H9 (cell line): ENCODE data around the gene KLHL2. TPM values are rescaled to one million over a fixed set of nuclear protein-coding genes. Genes with fewer than 3 reads are reported as not detected.

Experiments
- DNase-seq: peaks from one replicate; pipeline ENCODE4 v3.0.0-alpha.2; 2017
- H2AFZ ChIP-seq: one replicate; pipeline ENCODE4 v1.6.1; 2013; ENCODE audit warnings: mild to moderate bottlenecking, low read length, control low read depth, moderate library complexity
- H2AK5ac ChIP-seq: 2 replicates; pipeline ENCODE4 v1.6.1; 2013; ENCODE audit warnings: low read length, control low read depth, mixed read lengths; ENCODE audit not compliant: insufficient read length
- H2BK120ac ChIP-seq: one replicate; pipeline ENCODE4 v1.6.1; 2013; ENCODE audit warnings: low read depth, mild to moderate bottlenecking, low read length, control low read depth, inconsistent platforms; ENCODE audit not compliant: poor library complexity, severe bottlenecking
- H2BK12ac ChIP-seq: 2 replicates; pipeline ENCODE4 v1.6.1; 2013; ENCODE audit warnings: low read length, control low read depth, mixed read lengths, low read depth; ENCODE audit not compliant: insufficient read length
- H2BK15ac ChIP-seq: 2 replicates; pipeline ENCODE4 v1.6.1; 2013; ENCODE audit warnings: low read depth, low read length, control low read depth
- H2BK20ac ChIP-seq: one replicate; pipeline ENCODE4 v1.6.1; 2013; ENCODE audit warnings: low read depth, mild to moderate bottlenecking, low read length, control low read depth, inconsistent platforms; ENCODE audit not compliant: poor library complexity, severe bottlenecking
- H2BK5ac ChIP-seq: 2 replicates; pipeline ENCODE4 v1.6.1; 2013; ENCODE audit warnings: low read length, control low read depth, mixed read lengths; ENCODE audit not compliant: insufficient read length
- H3K14ac ChIP-seq: 2 replicates; pipeline ENCODE4 v1.6.1; 2013; ENCODE audit warnings: low read length, control low read depth; ENCODE audit not compliant: insufficient read depth
- H3K18ac ChIP-seq: 2 replicates; pipeline ENCODE4 v1.6.1; 2013; ENCODE audit warnings: low read depth, mild to moderate bottlenecking, mixed read lengths, low read length, control low read depth; ENCODE audit not compliant: insufficient read length
- H3K23ac ChIP-seq: 2 replicates; pipeline ENCODE4 v1.6.1; 2013; ENCODE audit warnings: low read length, control low read depth, mixed read lengths, low read depth; ENCODE audit not compliant: insufficient read length
- H3K23me2 ChIP-seq: 2 replicates; pipeline ENCODE4 v1.6.1; 2013; ENCODE audit warnings: low read depth, mild to moderate bottlenecking, mixed read lengths, low read length, control low read depth; ENCODE audit not compliant: insufficient read length, poor library complexity, severe bottlenecking
- H3K27ac ChIP-seq: 2 replicates; pipeline ENCODE4 v1.5.1; 2013; ENCODE audit warnings: low read length, control low read depth, mixed read lengths, low read depth; ENCODE audit not compliant: insufficient read length
- H3K27me3 ChIP-seq: 2 replicates; pipeline ENCODE4 v1.6.1; 2013; ENCODE audit warnings: low read length, control low read depth, inconsistent platforms; ENCODE audit not compliant: insufficient read depth
- H3K4ac ChIP-seq: 2 replicates; pipeline ENCODE4 v1.6.1; 2013; ENCODE audit warnings: low read depth, mild to moderate bottlenecking, control low read depth, inconsistent platforms, low read length, moderate library complexity
- H3K4me1 ChIP-seq: 2 replicates; pipeline ENCODE4 v1.6.1; 2013; ENCODE audit warnings: low read length, control low read depth, inconsistent platforms; ENCODE audit not compliant: insufficient read depth
- H3K4me2 ChIP-seq: 2 replicates; pipeline ENCODE4 v1.6.1; 2013; ENCODE audit warnings: low read length, control low read depth, mixed read lengths; ENCODE audit not compliant: insufficient read length, insufficient read depth
- H3K56ac ChIP-seq: 2 replicates; pipeline ENCODE4 v1.6.1; 2013; ENCODE audit warnings: low read depth, mild to moderate bottlenecking, mixed read lengths, low read length, control low read depth; ENCODE audit not compliant: insufficient read length
- H3K79me1 ChIP-seq: 2 replicates; pipeline ENCODE4 v1.6.1; 2013; ENCODE audit warnings: low read depth, mild to moderate bottlenecking, moderate library complexity, low read length, control low read depth, inconsistent platforms; ENCODE audit not compliant: insufficient read depth, poor library complexity, severe bottlenecking
- H3K79me2 ChIP-seq: 2 replicates; pipeline ENCODE4 v1.6.1; 2013; ENCODE audit warnings: low read length, control low read depth, inconsistent platforms; ENCODE audit not compliant: insufficient read depth
- H3K9ac ChIP-seq: 2 replicates; pipeline ENCODE4 v1.6.1; 2013; ENCODE audit warnings: low read length, control low read depth, mixed read lengths; ENCODE audit not compliant: insufficient read length; ENCODE audit errors: extremely low read depth
- H3K9me3 ChIP-seq: one replicate; pipeline ENCODE4 v1.6.1; 2013; ENCODE audit warnings: low read depth, low read length, inconsistent platforms; ENCODE audit not compliant: control insufficient read depth
- H3T11ph ChIP-seq: one replicate; pipeline ENCODE4 v1.6.1; 2013; ENCODE audit warnings: mild to moderate bottlenecking, low read length, control low read depth, inconsistent platforms
- H4K20me1 ChIP-seq: one replicate; pipeline ENCODE4 v1.6.1; 2013; ENCODE audit not compliant: control insufficient read depth, insufficient read length, insufficient read depth
- H4K5ac ChIP-seq: 2 replicates; pipeline ENCODE4 v1.6.1; 2013; ENCODE audit warnings: low read depth, mild to moderate bottlenecking, mixed read lengths, low read length, control low read depth; ENCODE audit not compliant: insufficient read length
- H4K8ac ChIP-seq: replicated peaks from 2 replicates; pipeline ENCODE4 v1.6.1; 2013; ENCODE audit warnings: low read length, control low read depth, mixed read lengths, low read depth; ENCODE audit not compliant: insufficient read length
- H4K91ac ChIP-seq: 2 replicates; pipeline ENCODE4 v1.6.1; 2013; ENCODE audit warnings: low read depth, mild to moderate bottlenecking, moderate library complexity, mixed read lengths, low read length, control low read depth; ENCODE audit not compliant: insufficient read length
- H3K27ac Mint-ChIP-seq, 3 experiments: 2 replicates in 2 of 3; 3 replicates in 1 of 3; pipeline ENCODE4 v1.8.0; 2020 to 2021; ENCODE audit warnings: mixed read lengths in 3 of 3, mild to moderate bottlenecking in 1 of 3, moderate library complexity in 1 of 3
- H3K27me3 Mint-ChIP-seq: 2 replicates; pipeline ENCODE4 v1.8.0; 2021; ENCODE audit warnings: low read depth, mild to moderate bottlenecking, moderate library complexity, mixed read lengths
- H3K36me3 Mint-ChIP-seq, 3 experiments: 2 replicates in 2 of 3; 3 replicates in 1 of 3; pipeline ENCODE4 v1.8.0; 2020 to 2021; ENCODE audit warnings: low read depth in 3 of 3, mixed read lengths in 3 of 3; ENCODE audit not compliant: insufficient read depth in 1 of 3
- H3K4me1 Mint-ChIP-seq, 2 experiments: 2 replicates each; pipeline ENCODE4 v1.8.0; 2020; ENCODE audit warnings: mixed read lengths in 2 of 2
- H3K4me3 Mint-ChIP-seq, 2 experiments: 2 replicates in 1 of 2; 3 replicates in 1 of 2; pipeline ENCODE4 v1.8.0; 2020 to 2021; ENCODE audit warnings: mild to moderate bottlenecking in 2 of 2, mixed read lengths in 2 of 2, moderate library complexity in 1 of 2
- H3K9me3 Mint-ChIP-seq, 2 experiments: 2 replicates in 1 of 2; 3 replicates in 1 of 2; pipeline ENCODE4 v1.8.0; 2020; ENCODE audit warnings: mild to moderate bottlenecking in 2 of 2, mixed read lengths in 2 of 2, moderate library complexity in 1 of 2
- WGBS: extraction: QIAGEN DNeasy Blood & Tissue Kit; methylation state at CpG from one replicate; pipeline ENCODE4 v1.1.7; 2013; ENCODE audit warnings: missing lambda C conversion rate, low lambda C conversion rate, mixed read lengths; ENCODE audit not compliant: insufficient read length; ENCODE audit errors: extremely low coverage; 5-methylcytosine and 5-hydroxymethylcytosine counted together
- total RNA-seq: library from RNA; stranded (reverse); gene quantifications from 2 replicates; pipeline ENCODE4 v1.2.1, GENCODE V29; 2021
- TF ChIP-seq, protein P1 (sequence below): fragments of 200-600 bp; sonication (generic); conservative IDR thresholded peaks from 3 replicates; pipeline ENCODE4 v1.8.0; 2021; ENCODE audit warnings: antibody characterized with exemption, mild to moderate bottlenecking

The KLHL2 gene
- total RNA-seq, 1 experiment from 2014 or later, result 14.3 TPM

DNA sequence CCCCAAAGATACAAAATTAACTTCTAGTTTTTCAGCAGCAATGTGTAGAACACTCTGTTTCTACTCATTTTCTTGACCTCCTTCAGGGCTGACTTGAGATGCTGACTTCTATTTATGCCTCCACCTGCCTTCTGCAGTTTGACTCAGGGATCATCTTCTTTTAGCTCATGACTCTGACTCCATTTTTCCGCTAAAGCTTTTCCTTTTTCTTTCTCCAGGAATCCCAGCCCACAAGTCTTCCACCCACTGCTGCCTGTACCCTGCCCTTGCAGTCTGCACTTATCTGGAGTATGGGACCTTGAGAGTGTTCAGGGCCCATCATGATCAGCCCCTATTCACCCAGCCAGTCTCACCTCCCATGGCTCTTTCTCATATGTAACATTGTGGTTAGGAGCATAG is 14.9 kb upstream of the KLHL2 start:
- no peak overlapping the region for H4K91ac ChIP-seq
- H3K56ac ChIP-seq, result no peak overlapping the region
- no peaks in the 10 kb centered on the region for H3K79me1 ChIP-seq
- H2BK5ac ChIP-seq, result no peak overlapping the region
- no peak overlapping the region for H3K27ac ChIP-seq
- H3K27me3 Mint-ChIP-seq, result no peaks in the 10 kb centered on the region
- H4K5ac ChIP-seq, result no peak overlapping the region
- no peak overlapping the region for H3K23ac ChIP-seq
- H3K36me3 Mint-ChIP-seq, result no peaks in the 10 kb centered on the region
- no peak overlapping the region for H3K4me2 ChIP-seq
- H3K27ac Mint-ChIP-seq, result no peak overlapping the region; a peak in 1 of 7 replicates
- peak overlapping the region; percentile 32 for H2AFZ ChIP-seq
- TF ChIP-seq, protein P1, sequence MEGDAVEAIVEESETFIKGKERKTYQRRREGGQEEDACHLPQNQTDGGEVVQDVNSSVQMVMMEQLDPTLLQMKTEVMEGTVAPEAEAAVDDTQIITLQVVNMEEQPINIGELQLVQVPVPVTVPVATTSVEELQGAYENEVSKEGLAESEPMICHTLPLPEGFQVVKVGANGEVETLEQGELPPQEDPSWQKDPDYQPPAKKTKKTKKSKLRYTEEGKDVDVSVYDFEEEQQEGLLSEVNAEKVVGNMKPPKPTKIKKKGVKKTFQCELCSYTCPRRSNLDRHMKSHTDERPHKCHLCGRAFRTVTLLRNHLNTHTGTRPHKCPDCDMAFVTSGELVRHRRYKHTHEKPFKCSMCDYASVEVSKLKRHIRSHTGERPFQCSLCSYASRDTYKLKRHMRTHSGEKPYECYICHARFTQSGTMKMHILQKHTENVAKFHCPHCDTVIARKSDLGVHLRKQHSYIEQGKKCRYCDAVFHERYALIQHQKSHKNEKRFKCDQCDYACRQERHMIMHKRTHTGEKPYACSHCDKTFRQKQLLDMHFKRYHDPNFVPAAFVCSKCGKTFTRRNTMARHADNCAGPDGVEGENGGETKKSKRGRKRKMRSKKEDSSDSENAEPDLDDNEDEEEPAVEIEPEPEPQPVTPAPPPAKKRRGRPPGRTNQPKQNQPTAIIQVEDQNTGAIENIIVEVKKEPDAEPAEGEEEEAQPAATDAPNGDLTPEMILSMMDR, result no peak
- no peak overlapping the region for H2BK12ac ChIP-seq
- H3T11ph ChIP-seq, result no peak overlapping the region
- no peaks in the 10 kb centered on the region for H3K79me2 ChIP-seq
- H2BK20ac ChIP-seq, result no peak overlapping the region
- H3K14ac ChIP-seq, result no peak overlapping the region
- H3K9me3 ChIP-seq, result no peaks in the 10 kb centered on the region
- H3K9ac ChIP-seq, result no peak overlapping the region
- no peak overlapping the region for H2BK15ac ChIP-seq
- H2BK120ac ChIP-seq, result no peak overlapping the region
- H4K20me1 ChIP-seq, result no peaks in the 10 kb centered on the region
- WGBS, result no CpG with 5 or more reads among the region's 1 CpG
- H3K23me2 ChIP-seq, result no peaks in the 10 kb centered on the region
- no peak overlapping the region for H3K18ac ChIP-seq
- H3K4me1 ChIP-seq, result no peaks in the 10 kb centered on the region
- no peak overlapping the region for H3K4ac ChIP-seq
- no peak overlapping the region for H2AK5ac ChIP-seq
- H3K4me3 Mint-ChIP-seq, result no peak overlapping the region
- H3K9me3 Mint-ChIP-seq, result no peaks in the 10 kb centered on the region; a peak in 1 of 5 replicates
- H3K27me3 ChIP-seq, result no peaks in the 10 kb centered on the region
- peak overlapping the region; percentile 50 for H4K8ac ChIP-seq
- no peaks in the 10 kb centered on the region for H3K4me1 Mint-ChIP-seq
- DNase-seq, result no peak
